Kidney (tissue), 14 donors: ENCODE measurements around the gene PLEKHH3. TPM values are rescaled to one million over a fixed set of nuclear protein-coding genes. Genes with fewer than 3 reads are reported as not detected.

Experiments
- DNase-seq, 5 donors: peaks; one replicate each; pipeline ENCODE4 v3.0.0-alpha.2; 2013 to 2020
- FAIRE-seq: peaks from 2 replicates; lab custom pipeline; 2012; peaks lifted over from hg19 to GRCh38; lab: Jason Lieb, UNC
- H3K27ac ChIP-seq, 2 donors: one replicate each; pipeline ENCODE4 v1.7.0; 2013; ENCODE audit warnings: low read depth in 2 of 2, low read length in 2 of 2, inconsistent platforms in 1 of 2
- H3K27me3 ChIP-seq: one replicate; pipeline ENCODE4 v1.7.1; 2013; ENCODE audit warnings: low read length, inconsistent platforms; ENCODE audit not compliant: control insufficient read depth, insufficient read depth
- H3K36me3 ChIP-seq, 3 donors: one replicate each; pipeline versions ENCODE4 v1.7.0 to v1.7.1; 2013; ENCODE audit warnings: low read length in 3 of 3, control low read depth in 1 of 3, inconsistent platforms in 1 of 3; ENCODE audit not compliant: insufficient read depth in 3 of 3, control insufficient read depth in 2 of 3
- H3K4me1 ChIP-seq, 3 donors: one replicate each; pipeline versions ENCODE4 v1.7.0 to v1.7.1; 2013; ENCODE audit warnings: low read length in 3 of 3, inconsistent platforms in 1 of 3, low read depth in 1 of 3; ENCODE audit not compliant: control insufficient read depth in 2 of 3, insufficient read depth in 2 of 3
- H3K4me3 ChIP-seq, 3 donors: one replicate each; pipeline versions ENCODE4 v1.7.0 to v1.8.1; 2013; ENCODE audit warnings: low read length in 3 of 3, control low read depth in 1 of 3, inconsistent platforms in 1 of 3
- H3K9ac ChIP-seq, 3 donors: one replicate each; pipeline versions ENCODE4 v1.7.0 to v1.7.1; 2013; ENCODE audit warnings: low read length in 3 of 3, control low read depth in 1 of 3, inconsistent platforms in 1 of 3
- H3K9me3 ChIP-seq, 3 donors: one replicate each; pipeline versions ENCODE4 v1.7.0 to v1.7.1; 2013; ENCODE audit warnings: low read length in 3 of 3, control low read depth in 1 of 3, inconsistent platforms in 1 of 3; ENCODE audit not compliant: control insufficient read depth in 2 of 3, insufficient read depth in 1 of 3
- CTCF ChIP-seq: IDR thresholded peaks from 3 replicates; pipeline ENCODE4 v1.5.1; 2012; ENCODE audit warnings: mild to moderate bottlenecking, moderate library complexity, borderline replicate concordance; ENCODE audit not compliant: insufficient read depth; ENCODE audit errors: extremely low read depth
- intact Hi-C: fragments of 100-400 bp; cut with DNase I; formaldehyde crosslinking; loops from one replicate; pipeline ENCODE4 v1.11.1; 2022
- microRNA-seq: library from miRNA; unstranded; fragments of <30 nt; microRNA quantifications from one replicate; pipeline ENCODE4 v1.2.0, GENCODE V29; 2020
- polyA plus RNA-seq: library from polyadenylated mRNA; stranded (reverse); fragments of 350-450 nt; fragmentation: Illumina TruSeq; extraction: RNeasy Lipid Tissue Mini Kit (QIAGEN cat#74804); gene quantifications from one replicate; pipeline ENCODE4 v1.2.3, GENCODE V29; 2014; ENCODE audit warnings: low read depth, low replicate concordance; ENCODE audit not compliant: insufficient read depth
- total RNA-seq: library from RNA; stranded (reverse); fragmentation: NEBNext Ultra II Directional; extraction: Animal tissue kit (Norgen Biotek cat#: 25700); gene quantifications from one replicate; pipeline ENCODE4 v1.2.1, GENCODE V29; 2021
- donor health status: control.
- donor health status: control.
- donor health status: control.
- donor health status: control.
- donor health status: control.
- donor health status: DM: yes; HTN: yes; CAD: no.
- donor health status: Normal renal cell carcinoma (clear cell type).

PLEKHH3 gene
- total and polyA plus RNA-seq, 2 donors from 2014 or later, result 21.2 to 23.2 TPM

- H3K36me3 ChIP-seq, result peaks cover 2 to 13% (median 11%) of the 10 kb centered on the region in 3 donors
- no peaks in the 10 kb centered on the region for H3K27me3 ChIP-seq
- FAIRE-seq (no peak), DNase-seq (no peak)
- no peaks in the 10 kb centered on the region for H3K9me3 ChIP-seq
- no peak for TF ChIP-seq CTCF
- no peaks in the 10 kb centered on the region for H3K4me1 ChIP-seq
- intact Hi-C loops, result no loop called here
- H3K4me3 ChIP-seq, result no peak overlapping the region
- H3K9ac ChIP-seq, result no peak overlapping the region
- H3K27ac ChIP-seq, result no peak overlapping the region
Measured at GRCh38 chr17:42617956-42618431, 58.8 kb downstream of the PLEKHH3 start.

Small RNAs within 50 kb of the gene (microRNA-seq; reads per million reads assigned to microRNA genes)
- not detected for gene MIR6780A

Other genes starting within 250 kb of the PLEKHH3 start
- gene ATP6V0A1, start 218.1 kb downstream of the PLEKHH3 start, total RNA-seq, result 110 TPM
- 108 TPM for gene ATP6V0A1, start 218.1 kb downstream of the PLEKHH3 start, polyA plus RNA-seq
- gene NAGLU, start 140.8 kb downstream of the PLEKHH3 start, total RNA-seq, result 37.5 TPM
- gene NAGLU, start 140.8 kb downstream of the PLEKHH3 start, polyA plus RNA-seq, result 52.7 TPM
- gene HSD17B1, start 124.1 kb downstream of the PLEKHH3 start, total RNA-seq, result 0.31 TPM
- gene HSD17B1, start 124.1 kb downstream of the PLEKHH3 start, polyA plus RNA-seq, result 3.3 TPM
- gene COASY, start 114.8 kb downstream of the PLEKHH3 start, total RNA-seq, result 71.9 TPM
- gene COASY, start 114.8 kb downstream of the PLEKHH3 start, polyA plus RNA-seq, result 145 TPM
- 38.7 TPM for gene MLX, start 109.9 kb downstream of the PLEKHH3 start, total RNA-seq
- gene MLX, start 109.9 kb downstream of the PLEKHH3 start, polyA plus RNA-seq, result 41.0 TPM
- 5.8 TPM for gene PSMC3IP, start 99.3 kb downstream of the PLEKHH3 start, total RNA-seq
- 3.6 TPM for gene PSMC3IP, start 99.3 kb downstream of the PLEKHH3 start, polyA plus RNA-seq
- gene RETREG3, start 67.6 kb downstream of the PLEKHH3 start, total RNA-seq, result 69.5 TPM
- 22.6 TPM for gene RETREG3, start 67.6 kb downstream of the PLEKHH3 start, polyA plus RNA-seq
- gene TUBG1, start 67.3 kb downstream of the PLEKHH3 start, total RNA-seq, result 33.7 TPM
- 61.9 TPM for gene TUBG1, start 67.3 kb downstream of the PLEKHH3 start, polyA plus RNA-seq
- 19.9 TPM for gene TUBG2, start 17.7 kb downstream of the PLEKHH3 start, total RNA-seq
- 39.9 TPM for gene TUBG2, start 17.7 kb downstream of the PLEKHH3 start, polyA plus RNA-seq
- 1.4 TPM for gene CCR10, start 4.8 kb upstream of the PLEKHH3 start, total RNA-seq
- 1.7 TPM for gene CCR10, start 4.8 kb upstream of the PLEKHH3 start, polyA plus RNA-seq
- 9.1 TPM for gene CNTNAP1, start 5.5 kb upstream of the PLEKHH3 start, total RNA-seq
- 1.4 TPM for gene CNTNAP1, start 5.5 kb upstream of the PLEKHH3 start, polyA plus RNA-seq
- 59.2 TPM for gene EZH1, start 68.0 kb upstream of the PLEKHH3 start, total RNA-seq
- gene EZH1, start 68.0 kb upstream of the PLEKHH3 start, polyA plus RNA-seq, result 20.8 TPM
- gene RAMP2, start 84.2 kb upstream of the PLEKHH3 start, total RNA-seq, result 55.7 TPM
- 134 TPM for gene RAMP2, start 84.2 kb upstream of the PLEKHH3 start, polyA plus RNA-seq
- 85.2 TPM for gene VPS25, start 96.5 kb upstream of the PLEKHH3 start, total RNA-seq
- 112 TPM for gene VPS25, start 96.5 kb upstream of the PLEKHH3 start, polyA plus RNA-seq
- gene WNK4, start 103.6 kb upstream of the PLEKHH3 start, total RNA-seq, result 14.9 TPM
- gene WNK4, start 103.6 kb upstream of the PLEKHH3 start, polyA plus RNA-seq, result 26.4 TPM
- 144 TPM for gene COA3, start 121.7 kb upstream of the PLEKHH3 start, total RNA-seq
- 656 TPM for gene COA3, start 121.7 kb upstream of the PLEKHH3 start, polyA plus RNA-seq
- 0.60 TPM for gene CNTD1, start 121.9 kb upstream of the PLEKHH3 start, total RNA-seq
- 0.95 TPM for gene CNTD1, start 121.9 kb upstream of the PLEKHH3 start, polyA plus RNA-seq
- gene BECN1, start 147.3 kb upstream of the PLEKHH3 start, total RNA-seq, result 95.1 TPM
- gene BECN1, start 147.3 kb upstream of the PLEKHH3 start, polyA plus RNA-seq, result 65.9 TPM
- gene PSME3, start 156.4 kb upstream of the PLEKHH3 start, total RNA-seq, result 115 TPM
- 60.3 TPM for gene PSME3, start 156.4 kb upstream of the PLEKHH3 start, polyA plus RNA-seq
- gene AOC2, start 167.6 kb upstream of the PLEKHH3 start, total RNA-seq, result 1.2 TPM
- gene AOC2, start 167.6 kb upstream of the PLEKHH3 start, polyA plus RNA-seq, result 0.58 TPM
- gene AOC3, start 174.2 kb upstream of the PLEKHH3 start, total RNA-seq, result 40.6 TPM
- 15.1 TPM for gene AOC3, start 174.2 kb upstream of the PLEKHH3 start, polyA plus RNA-seq
- 0.16 TPM for gene G6PC1, start 223.8 kb upstream of the PLEKHH3 start, total RNA-seq
- 10.5 TPM for gene G6PC1, start 223.8 kb upstream of the PLEKHH3 start, polyA plus RNA-seq